Kidney (tissue), 14 donors: ENCODE results near the gene PRDM15. TPM values are rescaled to one million over a fixed set of nuclear protein-coding genes. Genes with fewer than 3 reads are reported as not detected.
A peak's percentile ranks its signal among the peaks of the same experiment; 100 is the strongest.

Experiments used
- DNase-seq, 5 donors: peaks; one replicate each; pipeline ENCODE4 v3.0.0-alpha.2; 2013 to 2020
- FAIRE-seq: peaks from 2 replicates; lab custom pipeline; 2012; peaks lifted over from hg19 to GRCh38; lab: Jason Lieb, UNC
- H3K27ac ChIP-seq, 2 donors: one replicate each; pipeline ENCODE4 v1.7.0; 2013; ENCODE audit warnings: low read depth in 2 of 2, low read length in 2 of 2, inconsistent platforms in 1 of 2
- H3K27me3 ChIP-seq: one replicate; pipeline ENCODE4 v1.7.1; 2013; ENCODE audit warnings: low read length, inconsistent platforms; ENCODE audit not compliant: control insufficient read depth, insufficient read depth
- H3K36me3 ChIP-seq, 3 donors: one replicate each; pipeline versions ENCODE4 v1.7.0 to v1.7.1; 2013; ENCODE audit warnings: low read length in 3 of 3, control low read depth in 1 of 3, inconsistent platforms in 1 of 3; ENCODE audit not compliant: insufficient read depth in 3 of 3, control insufficient read depth in 2 of 3
- H3K4me1 ChIP-seq, 3 donors: one replicate each; pipeline versions ENCODE4 v1.7.0 to v1.7.1; 2013; ENCODE audit warnings: low read length in 3 of 3, inconsistent platforms in 1 of 3, low read depth in 1 of 3; ENCODE audit not compliant: control insufficient read depth in 2 of 3, insufficient read depth in 2 of 3
- H3K4me3 ChIP-seq, 3 donors: one replicate each; pipeline versions ENCODE4 v1.7.0 to v1.8.1; 2013; ENCODE audit warnings: low read length in 3 of 3, control low read depth in 1 of 3, inconsistent platforms in 1 of 3
- H3K9ac ChIP-seq, 3 donors: one replicate each; pipeline versions ENCODE4 v1.7.0 to v1.7.1; 2013; ENCODE audit warnings: low read length in 3 of 3, control low read depth in 1 of 3, inconsistent platforms in 1 of 3
- H3K9me3 ChIP-seq, 3 donors: one replicate each; pipeline versions ENCODE4 v1.7.0 to v1.7.1; 2013; ENCODE audit warnings: low read length in 3 of 3, control low read depth in 1 of 3, inconsistent platforms in 1 of 3; ENCODE audit not compliant: control insufficient read depth in 2 of 3, insufficient read depth in 1 of 3
- CTCF ChIP-seq: IDR thresholded peaks from 3 replicates; pipeline ENCODE4 v1.5.1; 2012; ENCODE audit warnings: mild to moderate bottlenecking, moderate library complexity, borderline replicate concordance; ENCODE audit not compliant: insufficient read depth; ENCODE audit errors: extremely low read depth
- intact Hi-C: fragments of 100-400 bp; cut with DNase I; formaldehyde crosslinking; loops from one replicate; pipeline ENCODE4 v1.11.1; 2022
- polyA plus RNA-seq: library from polyadenylated mRNA; stranded (reverse); fragments of 350-450 nt; fragmentation: Illumina TruSeq; extraction: RNeasy Lipid Tissue Mini Kit (QIAGEN cat#74804); gene quantifications from one replicate; pipeline ENCODE4 v1.2.3, GENCODE V29; 2014; ENCODE audit warnings: low read depth, low replicate concordance; ENCODE audit not compliant: insufficient read depth
- total RNA-seq: library from RNA; stranded (reverse); fragmentation: NEBNext Ultra II Directional; extraction: Animal tissue kit (Norgen Biotek cat#: 25700); gene quantifications from one replicate; pipeline ENCODE4 v1.2.1, GENCODE V29; 2021
- donor health status: control.
- donor health status: control.
- donor health status: control.
- donor health status: control.
- donor health status: control.
- donor health status: DM: yes; HTN: yes; CAD: no.
- donor health status: Normal renal cell carcinoma (clear cell type).

Gene PRDM15
- total and polyA plus RNA-seq, 2 donors from 2014 or later = 1.3 to 8.4 TPM

GRCh38 chr21:41898998-41899397 is 19.9 kb upstream of the PRDM15 start:
- TF ChIP-seq CTCF = no peak
- peaks cover 0 to 6% (median 0%) of the 10 kb centered on the region in 3 donors for H3K36me3 ChIP-seq
- intact Hi-C loops = no loop called here
- no peak for FAIRE-seq
- no peaks in the 10 kb centered on the region for H3K4me1 ChIP-seq
- no peak overlapping the region for H3K4me3 ChIP-seq
- H3K27me3 ChIP-seq = no peaks in the 10 kb centered on the region
- H3K9me3 ChIP-seq = no peaks in the 10 kb centered on the region
- H3K9ac ChIP-seq = no peak overlapping the region
- DNase-seq = no peak
- H3K27ac ChIP-seq = no peak overlapping the region

- Histone ChIP-seq H3K9me3 (no peaks in the 10 kb centered on the region), H3K27ac (no peak overlapping the region), H3K4me1 (no peaks in the 10 kb centered on the region), H3K4me3 (no peak overlapping the region), H3K36me3 (peaks cover 0 to 6% (median 0%) of the 10 kb centered on the region in 3 donors), H3K9ac (no peak overlapping the region), H3K27me3 (no peaks in the 10 kb centered on the region)
- intact Hi-C loops = no loop called here
- no peak for FAIRE-seq
- no peak for TF ChIP-seq CTCF
- DNase-seq = peak in 1 of 5 donors; percentile 45
These were observed 18.6 kb upstream of the PRDM15 start for GRCh38 chr21:41897700-41898099.

GRCh38 chr21:41897047-41897669 is 18.0 kb upstream of the PRDM15 start:
- Histone ChIP-seq H3K36me3 (peaks cover 0 to 6% (median 0%) of the 10 kb centered on the region in 3 donors), H3K9me3 (no peaks in the 10 kb centered on the region), H3K4me3 (no peak overlapping the region), H3K4me1 (no peaks in the 10 kb centered on the region), H3K27ac (no peak overlapping the region), H3K27me3 (no peaks in the 10 kb centered on the region), H3K9ac (no peak overlapping the region)
- DNase-seq = no peak
- no peak for FAIRE-seq
- intact Hi-C loops = no loop called here
- no peak for TF ChIP-seq CTCF
